ENCODE results near the gene ASB18. TPM values are rescaled to one million over a fixed set of nuclear protein-coding genes. Genes with fewer than 3 reads are reported as not detected.

ASB18 gene
- total and polyA plus RNA-seq, 2 of the 13 experiments (the other 11 are each of a cell fraction or from before 2014, with no cell fraction given), result not detected

DNA sequence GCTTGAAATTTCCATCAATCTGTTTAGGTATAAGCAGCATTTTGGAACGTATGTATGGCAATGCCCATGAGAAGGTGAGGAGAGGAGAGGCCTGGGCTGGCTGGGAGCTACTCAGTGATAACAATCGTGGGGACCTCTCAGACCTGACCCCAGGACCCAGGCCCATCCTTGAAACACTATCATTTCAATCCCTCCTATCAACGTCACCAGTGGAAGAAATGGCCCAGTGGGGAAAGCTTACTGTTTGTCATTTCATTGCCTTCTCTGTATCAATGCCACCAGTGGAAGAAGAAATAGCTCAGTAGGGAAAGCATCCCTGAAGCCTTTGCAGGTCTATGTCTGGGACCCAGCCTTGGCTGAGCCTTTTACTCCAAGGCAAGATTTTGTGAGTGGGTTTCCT is 44.8 kb downstream of the ASB18 start:
- CTCF ChIA-PET (ENCODE audit: low intra/inter-chr PET ratio, low total read pairs), result no interaction called here
- H3K4me1 ChIP-seq (ENCODE audit: insufficient read depth, low read length), result no peaks in the 10 kb centered on the region
- WGBS (ENCODE audit: low lambda C conversion rate), result 12% methylated on average over 3 of the region's 3 CpGs
- ATAC-seq, result no peak
- FAIRE-seq, result no peak
- TF ChIP-seq, protein P1, sequence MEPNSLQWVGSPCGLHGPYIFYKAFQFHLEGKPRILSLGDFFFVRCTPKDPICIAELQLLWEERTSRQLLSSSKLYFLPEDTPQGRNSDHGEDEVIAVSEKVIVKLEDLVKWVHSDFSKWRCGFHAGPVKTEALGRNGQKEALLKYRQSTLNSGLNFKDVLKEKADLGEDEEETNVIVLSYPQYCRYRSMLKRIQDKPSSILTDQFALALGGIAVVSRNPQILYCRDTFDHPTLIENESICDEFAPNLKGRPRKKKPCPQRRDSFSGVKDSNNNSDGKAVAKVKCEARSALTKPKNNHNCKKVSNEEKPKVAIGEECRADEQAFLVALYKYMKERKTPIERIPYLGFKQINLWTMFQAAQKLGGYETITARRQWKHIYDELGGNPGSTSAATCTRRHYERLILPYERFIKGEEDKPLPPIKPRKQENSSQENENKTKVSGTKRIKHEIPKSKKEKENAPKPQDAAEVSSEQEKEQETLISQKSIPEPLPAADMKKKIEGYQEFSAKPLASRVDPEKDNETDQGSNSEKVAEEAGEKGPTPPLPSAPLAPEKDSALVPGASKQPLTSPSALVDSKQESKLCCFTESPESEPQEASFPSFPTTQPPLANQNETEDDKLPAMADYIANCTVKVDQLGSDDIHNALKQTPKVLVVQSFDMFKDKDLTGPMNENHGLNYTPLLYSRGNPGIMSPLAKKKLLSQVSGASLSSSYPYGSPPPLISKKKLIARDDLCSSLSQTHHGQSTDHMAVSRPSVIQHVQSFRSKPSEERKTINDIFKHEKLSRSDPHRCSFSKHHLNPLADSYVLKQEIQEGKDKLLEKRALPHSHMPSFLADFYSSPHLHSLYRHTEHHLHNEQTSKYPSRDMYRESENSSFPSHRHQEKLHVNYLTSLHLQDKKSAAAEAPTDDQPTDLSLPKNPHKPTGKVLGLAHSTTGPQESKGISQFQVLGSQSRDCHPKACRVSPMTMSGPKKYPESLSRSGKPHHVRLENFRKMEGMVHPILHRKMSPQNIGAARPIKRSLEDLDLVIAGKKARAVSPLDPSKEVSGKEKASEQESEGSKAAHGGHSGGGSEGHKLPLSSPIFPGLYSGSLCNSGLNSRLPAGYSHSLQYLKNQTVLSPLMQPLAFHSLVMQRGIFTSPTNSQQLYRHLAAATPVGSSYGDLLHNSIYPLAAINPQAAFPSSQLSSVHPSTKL (CRISPR knock-in tag; IDR thresholded peaks at IDR 0.05), result no peak
- TF ChIP-seq ZNF20 (CRISPR knock-in tag; IDR thresholded peaks at IDR 0.05) (no peak), IRX3 (CRISPR knock-in tag; IDR thresholded peaks at IDR 0.05; ENCODE audit: borderline replicate concordance, low read depth) (no peak), JDP2 (CRISPR knock-in tag; IDR thresholded peaks at IDR 0.05; ENCODE audit: borderline replicate concordance) (no peak), ZNF543 (CRISPR knock-in tag; IDR thresholded peaks at IDR 0.05) (no peak), SMARCC2 (IDR thresholded peaks at IDR 0.05) (no peak), ZNF75D (CRISPR knock-in tag; IDR thresholded peaks at IDR 0.05; ENCODE audit: borderline replicate concordance) (no peak)
- TF ChIP-seq, protein P2, sequence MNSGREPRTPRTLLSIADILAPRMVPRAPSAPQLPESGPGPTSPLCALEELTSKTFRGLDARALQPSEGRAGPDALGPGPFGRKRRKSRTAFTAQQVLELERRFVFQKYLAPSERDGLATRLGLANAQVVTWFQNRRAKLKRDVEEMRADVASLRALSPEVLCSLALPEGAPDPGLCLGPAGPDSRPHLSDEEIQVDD (CRISPR knock-in tag; IDR thresholded peaks at IDR 0.05; ENCODE audit: borderline replicate concordance), result no peak
- TF ChIP-seq, protein P3, sequence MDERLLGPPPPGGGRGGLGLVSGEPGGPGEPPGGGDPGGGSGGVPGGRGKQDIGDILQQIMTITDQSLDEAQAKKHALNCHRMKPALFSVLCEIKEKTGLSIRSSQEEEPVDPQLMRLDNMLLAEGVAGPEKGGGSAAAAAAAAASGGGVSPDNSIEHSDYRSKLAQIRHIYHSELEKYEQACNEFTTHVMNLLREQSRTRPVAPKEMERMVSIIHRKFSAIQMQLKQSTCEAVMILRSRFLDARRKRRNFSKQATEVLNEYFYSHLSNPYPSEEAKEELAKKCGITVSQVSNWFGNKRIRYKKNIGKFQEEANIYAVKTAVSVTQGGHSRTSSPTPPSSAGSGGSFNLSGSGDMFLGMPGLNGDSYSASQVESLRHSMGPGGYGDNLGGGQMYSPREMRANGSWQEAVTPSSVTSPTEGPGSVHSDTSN (CRISPR knock-in tag; IDR thresholded peaks at IDR 0.05), result no peak
- TF ChIP-seq, protein P4, sequence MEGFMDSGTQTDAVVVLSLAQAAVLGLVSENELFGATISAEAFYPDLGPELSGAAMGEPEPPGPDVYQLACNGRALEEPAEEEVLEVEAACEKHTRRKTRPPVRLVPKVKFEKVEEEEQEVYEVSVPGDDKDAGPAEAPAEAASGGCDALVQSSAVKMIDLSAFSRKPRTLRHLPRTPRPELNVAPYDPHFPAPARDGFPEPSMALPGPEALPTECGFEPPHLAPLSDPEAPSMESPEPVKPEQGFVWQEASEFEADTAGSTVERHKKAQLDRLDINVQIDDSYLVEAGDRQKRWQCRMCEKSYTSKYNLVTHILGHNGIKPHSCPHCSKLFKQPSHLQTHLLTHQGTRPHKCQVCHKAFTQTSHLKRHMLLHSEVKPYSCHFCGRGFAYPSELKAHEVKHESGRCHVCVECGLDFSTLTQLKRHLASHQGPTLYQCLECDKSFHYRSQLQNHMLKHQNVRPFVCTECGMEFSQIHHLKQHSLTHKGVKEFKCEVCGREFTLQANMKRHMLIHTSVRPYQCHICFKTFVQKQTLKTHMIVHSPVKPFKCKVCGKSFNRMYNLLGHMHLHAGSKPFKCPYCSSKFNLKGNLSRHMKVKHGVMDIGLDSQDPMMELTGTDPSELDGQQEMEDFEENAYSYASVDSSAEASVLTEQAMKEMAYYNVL (CRISPR knock-in tag; IDR thresholded peaks at IDR 0.05; ENCODE audit: borderline replicate concordance), result no peak
- TF ChIP-seq, protein P5, sequence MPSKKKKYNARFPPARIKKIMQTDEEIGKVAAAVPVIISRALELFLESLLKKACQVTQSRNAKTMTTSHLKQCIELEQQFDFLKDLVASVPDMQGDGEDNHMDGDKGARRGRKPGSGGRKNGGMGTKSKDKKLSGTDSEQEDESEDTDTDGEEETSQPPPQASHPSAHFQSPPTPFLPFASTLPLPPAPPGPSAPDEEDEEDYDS (CRISPR knock-in tag; IDR thresholded peaks at IDR 0.05), result no peak
- peaks cover 12% of the 10 kb centered on the region; the same call in 1 of the 2 replicates for H3K9me3 ChIP-seq (ENCODE audit: low read length)
- no peak for DNase-seq (ENCODE audit: low spot score)
- no peaks in the 10 kb centered on the region for H4K20me1 ChIP-seq (ENCODE audit: insufficient read depth, low read length)
- no peak overlapping the region for H3K27ac ChIP-seq (ENCODE audit: extremely low read length, insufficient read depth, low read length)
- no peaks in the 10 kb centered on the region for H3K36me3 ChIP-seq (replicated peaks in 1 of 2; ENCODE audit: control insufficient read depth in 1 of 2, insufficient read depth in 2 of 2, low read length in 2 of 2)
- no peak overlapping the region for H3K4me3 ChIP-seq (replicated peaks in 1 of 3; ENCODE audit: insufficient read depth in 1 of 3, low read depth in 2 of 3, low read length in 3 of 3)
- H3K79me2 ChIP-seq (ENCODE audit: insufficient read depth, low read length), result no peaks in the 10 kb centered on the region
- in situ Hi-C loops (cut with HindIII; ENCODE audit: extremely low pct_ligation_motif_present, low pct_unique_long_range_greater_than_20kb), result no loop called here
- H3K27me3 ChIP-seq (ENCODE audit: control insufficient read depth in 1 of 2, insufficient read depth in 2 of 2, low read length in 2 of 2), result peaks cover 3 to 37% of the 10 kb centered on the region in 2 experiments; a peak in 4 of 5 replicates
- no TSS peak for BruUV-seq (replicated peaks)
- no peak overlapping the region for H2AFZ ChIP-seq (ENCODE audit: low read length)
- POLR2A ChIA-PET, result no interaction called here
- no peak overlapping the region for H3K9ac ChIP-seq (ENCODE audit: insufficient read depth, low read depth, low read length)
- intact Hi-C loops (cut with micrococcal nuclease; ENCODE audit: unreplicated experiment), result no loop called here
- no peak overlapping the region for H3K4me2 ChIP-seq (ENCODE audit: low read depth, low read length)
